ENCODE results near the gene CECR2.
"Not testable (repeated sequence)": the region's sequence is repeated elsewhere in the genome, so short reads cannot be mapped to it uniquely, and the experiment has no call there.

Gene CECR2

DNA sequence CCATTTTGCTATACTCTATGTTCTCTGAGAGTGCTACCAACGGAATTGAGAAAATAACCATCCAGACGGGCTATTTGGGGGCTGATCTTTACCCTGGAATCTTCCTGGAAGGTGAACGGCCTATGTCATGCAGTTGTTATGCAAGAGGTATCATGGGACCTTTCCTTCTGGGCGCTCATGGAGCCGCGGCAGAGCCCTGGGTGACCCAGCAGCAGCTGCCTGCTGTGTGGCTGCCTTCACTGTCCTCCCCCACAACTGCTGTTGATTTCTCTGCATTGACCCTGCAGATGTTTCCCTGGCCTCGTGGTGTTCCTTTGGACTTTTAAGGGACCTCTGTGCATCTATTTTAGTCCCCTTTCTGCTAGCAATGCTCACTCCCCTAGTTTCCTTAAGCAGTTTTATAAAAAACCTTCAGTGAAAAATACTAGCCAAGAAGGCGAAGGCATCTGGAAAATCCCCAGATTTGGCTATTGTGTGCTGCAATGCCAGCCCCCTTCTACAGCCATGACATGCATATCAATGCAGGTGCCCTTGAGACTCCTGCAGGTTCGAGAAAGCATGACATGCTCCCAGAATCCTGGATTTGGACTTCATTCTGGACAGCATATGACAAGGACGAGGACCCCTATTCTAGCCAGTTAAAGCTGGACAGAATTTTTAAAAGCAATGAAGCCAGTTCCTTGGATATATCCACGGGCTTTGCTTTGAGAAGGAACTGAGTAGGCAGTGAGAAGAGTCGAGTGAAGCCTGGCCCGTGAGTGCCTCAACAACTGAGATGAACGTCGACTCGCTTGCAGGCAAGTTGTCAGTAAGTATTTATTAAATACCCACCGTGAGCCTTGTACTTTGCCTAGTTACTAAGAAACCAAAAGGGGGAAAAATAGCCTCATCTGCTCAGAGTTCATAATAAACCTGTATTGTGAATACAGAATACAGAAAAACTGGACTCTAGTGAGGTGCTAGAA lies 193.9 kb downstream of the CECR2 start, which contains the start of gene SLC25A18:
Gene SLC25A18 (plus strand): TSS at position 593 of the 965 bp plus-strand sequence. CDS start 16,447 bp downstream, outside the sequence.
- Histone ChIP-seq H4K20me1 (no peaks in the 10 kb centered on the region), H3K27me3 (no peaks in the 10 kb centered on the region), H3K36me3 (no peaks in the 10 kb centered on the region), H3K27ac (peak within 1 kb of the TSS in 6 of 11 experiments; percentile 4 to 54 (median 42); a peak in 11 of 22 replicates), H3K4me1 (peaks cover 10 to 29% (median 21%) of the 10 kb centered on the region in 10 experiments), H3K9ac (peak within 1 kb of the TSS in 6 of 11 experiments; percentile 0 to 27 (median 8); a peak in 3 of 22 replicates), H3K4me3 (no peak within 1 kb of the TSS), H3K4me2 (peak within 1 kb of the TSS; percentile 50 to 81 (median 68)), H3K9me3 (replicated peaks in 1 of 11) (0 out of 22 replicates have a peak, but pooled peaks cover 0 to 3% (median 0%) of the 10 kb centered on the region in 11 experiments)
- 0 out of 22 replicates have a peak, but pooled peaks of 1 of the 11 experiments have one; percentile 12 for TF ChIP-seq Cebpa-rat (IDR thresholded peaks at IDR 0.05)

DNA sequence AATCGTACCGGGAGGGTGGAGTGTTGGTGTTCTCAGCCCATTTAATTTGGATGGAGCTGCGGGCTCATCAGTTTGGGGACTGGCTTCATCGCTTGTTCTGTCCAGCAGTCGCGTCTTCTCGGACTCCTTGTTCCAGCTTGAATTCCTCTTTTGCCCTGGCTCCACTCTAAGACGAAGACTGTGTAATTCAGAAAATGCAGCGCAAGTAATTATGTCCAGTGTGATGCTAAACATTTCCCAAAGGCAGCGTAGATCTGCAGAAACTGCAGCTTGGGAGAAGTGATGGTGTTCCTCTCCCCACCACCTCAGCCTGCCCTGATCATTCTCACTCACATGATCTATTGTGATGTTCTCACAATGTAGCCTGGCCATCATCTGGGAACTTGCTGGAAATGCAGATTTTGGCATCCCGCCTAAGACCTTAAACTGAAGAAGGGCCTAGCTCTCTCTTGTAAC lies 194.7 kb downstream of the CECR2 start:
- Histone ChIP-seq H3K9ac (no peak overlapping the region), H3K9me3 (replicated peaks in 1 of 11) (0 out of 22 replicates have a peak, but pooled peaks cover 0 to 3% (median 0%) of the 10 kb centered on the region in 11 experiments), H3K4me2 (peak overlapping the region in 6 of 11 experiments; percentile 65 to 81 (median 70); a peak in 10 of 22 replicates), H3K27me3 (no peaks in the 10 kb centered on the region), H4K20me1 (no peaks in the 10 kb centered on the region), H3K4me3 (no peak overlapping the region), H3K27ac (0 out of 22 replicates have a peak overlapping the region, but pooled peaks of 1 of the 11 experiments have one; percentile 54), H3K36me3 (no peaks in the 10 kb centered on the region), H3K4me1 (peaks cover 10 to 29% (median 21%) of the 10 kb centered on the region in 10 experiments)
- no peak for TF ChIP-seq Cebpa-rat (IDR thresholded peaks at IDR 0.05)

DNA sequence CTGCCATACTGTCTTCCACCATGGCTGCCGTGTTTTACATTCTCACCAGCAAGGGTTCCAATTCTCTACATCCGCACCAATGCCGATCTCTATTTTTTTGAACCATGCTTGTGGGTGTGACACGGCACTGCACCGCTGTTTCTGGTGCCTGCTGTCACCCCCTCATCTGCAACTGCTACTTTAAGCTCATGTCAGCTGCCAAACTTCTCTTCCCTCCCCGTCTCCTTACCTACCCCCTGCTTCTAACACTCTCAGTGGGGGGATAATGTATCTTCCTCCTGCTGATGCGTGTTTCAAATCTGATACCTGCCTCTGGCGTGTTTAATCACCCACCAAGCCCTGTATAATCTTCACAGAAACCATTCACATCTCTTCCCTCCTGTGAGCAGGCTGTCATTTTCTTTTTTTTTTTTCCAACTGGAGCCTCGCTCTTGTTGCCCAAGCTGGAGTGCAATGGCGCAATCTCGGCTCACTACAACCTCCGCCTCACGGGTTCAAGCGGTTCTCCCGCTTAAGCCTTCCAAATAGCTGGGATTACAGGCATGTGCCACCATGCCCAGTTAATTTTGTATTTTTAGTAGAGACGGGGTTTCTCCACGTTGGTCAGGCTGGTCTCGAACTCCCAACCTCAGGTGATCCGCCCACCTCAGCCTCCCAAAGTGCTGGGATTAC lies 196.9 kb downstream of the CECR2 start:
- H3K9me3 ChIP-seq (replicated peaks in 1 of 11); H3K4me2 ChIP-seq; H3K36me3 ChIP-seq; H3K27me3 ChIP-seq; H4K20me1 ChIP-seq; H3K27ac ChIP-seq; H3K9ac ChIP-seq; H3K4me3 ChIP-seq: not testable (repeated sequence)
- peaks cover 21 to 33% (median 26%) of the 10 kb centered on the region in 10 experiments for H3K4me1 ChIP-seq

DNA sequence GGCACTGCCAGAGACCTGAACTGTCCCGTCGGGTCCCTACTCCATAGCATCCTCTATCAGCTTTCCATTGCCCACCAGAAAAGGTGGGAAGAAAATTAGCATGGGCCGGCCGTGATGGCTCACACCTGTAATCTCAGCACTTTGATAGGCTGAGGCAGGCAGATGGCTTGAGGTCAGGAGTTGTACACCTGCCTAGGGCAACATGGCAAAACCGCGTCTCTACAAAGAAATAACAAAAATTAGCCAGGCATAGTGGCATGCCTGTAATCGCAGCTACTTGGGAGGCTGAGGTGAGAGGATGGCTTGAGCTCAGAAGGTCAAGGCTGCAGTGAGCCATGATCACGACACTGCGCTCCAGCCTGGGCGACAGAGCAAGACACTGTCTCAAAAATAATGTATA lies 197.5 kb downstream of the CECR2 start:
- TF ChIP-seq Cebpa-rat (IDR thresholded peaks at IDR 0.05), result no peak
- H3K9ac ChIP-seq, result no peak overlapping the region
- no peaks in the 10 kb centered on the region for H4K20me1 ChIP-seq
- no peak overlapping the region for H3K4me3 ChIP-seq
- no peaks in the 10 kb centered on the region for H3K9me3 ChIP-seq (replicated peaks in 1 of 11)
- peaks cover 21 to 33% (median 27%) of the 10 kb centered on the region in 10 experiments for H3K4me1 ChIP-seq
- no peak overlapping the region for H3K4me2 ChIP-seq
- no peaks in the 10 kb centered on the region for H3K36me3 ChIP-seq
- H3K27ac ChIP-seq, result no peak overlapping the region
- no peaks in the 10 kb centered on the region for H3K27me3 ChIP-seq

DNA sequence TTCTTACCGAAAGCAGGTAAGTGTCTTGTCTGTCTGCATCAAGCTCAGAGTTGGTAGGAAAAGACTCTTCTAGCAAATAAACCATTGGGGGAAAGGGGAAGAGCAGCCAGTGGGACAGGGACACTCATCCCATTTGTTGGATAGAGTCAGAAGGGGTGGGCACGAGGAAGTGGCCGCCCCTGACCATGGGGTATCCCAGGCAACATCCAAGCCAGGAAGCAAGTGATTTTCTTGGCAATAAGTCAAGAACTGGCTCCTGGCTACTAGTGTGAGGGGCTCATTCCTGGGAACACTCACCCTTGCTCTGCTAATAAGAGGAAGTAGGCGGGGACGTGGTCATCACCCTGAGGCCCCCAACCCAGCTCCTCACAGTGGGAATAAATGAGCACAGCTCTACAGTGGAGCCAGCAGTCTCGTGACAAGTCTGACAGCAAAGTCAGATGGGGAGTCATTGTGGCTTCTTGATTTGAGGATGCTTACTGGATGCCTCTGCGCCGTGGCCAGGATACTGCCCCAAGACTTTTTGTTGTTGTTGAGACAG lies 200.8 kb downstream of the CECR2 start:
- Histone ChIP-seq H3K4me3 (no peak overlapping the region), H3K27me3 (no peaks in the 10 kb centered on the region), H3K4me2 (peak overlapping the region in 2 of 11 experiments; percentile 49 to 54; a peak in 5 of 22 replicates), H3K4me1 (peaks cover 0 to 17% (median 8%) of the 10 kb centered on the region in 10 experiments; a peak in 14 of 20 replicates), H3K27ac (no peak overlapping the region), H3K9ac (no peak overlapping the region), H3K9me3 (replicated peaks in 1 of 11) (no peaks in the 10 kb centered on the region), H4K20me1 (no peaks in the 10 kb centered on the region), H3K36me3 (no peaks in the 10 kb centered on the region)
- TF ChIP-seq Cebpa-rat (IDR thresholded peaks at IDR 0.05), result no peak

DNA sequence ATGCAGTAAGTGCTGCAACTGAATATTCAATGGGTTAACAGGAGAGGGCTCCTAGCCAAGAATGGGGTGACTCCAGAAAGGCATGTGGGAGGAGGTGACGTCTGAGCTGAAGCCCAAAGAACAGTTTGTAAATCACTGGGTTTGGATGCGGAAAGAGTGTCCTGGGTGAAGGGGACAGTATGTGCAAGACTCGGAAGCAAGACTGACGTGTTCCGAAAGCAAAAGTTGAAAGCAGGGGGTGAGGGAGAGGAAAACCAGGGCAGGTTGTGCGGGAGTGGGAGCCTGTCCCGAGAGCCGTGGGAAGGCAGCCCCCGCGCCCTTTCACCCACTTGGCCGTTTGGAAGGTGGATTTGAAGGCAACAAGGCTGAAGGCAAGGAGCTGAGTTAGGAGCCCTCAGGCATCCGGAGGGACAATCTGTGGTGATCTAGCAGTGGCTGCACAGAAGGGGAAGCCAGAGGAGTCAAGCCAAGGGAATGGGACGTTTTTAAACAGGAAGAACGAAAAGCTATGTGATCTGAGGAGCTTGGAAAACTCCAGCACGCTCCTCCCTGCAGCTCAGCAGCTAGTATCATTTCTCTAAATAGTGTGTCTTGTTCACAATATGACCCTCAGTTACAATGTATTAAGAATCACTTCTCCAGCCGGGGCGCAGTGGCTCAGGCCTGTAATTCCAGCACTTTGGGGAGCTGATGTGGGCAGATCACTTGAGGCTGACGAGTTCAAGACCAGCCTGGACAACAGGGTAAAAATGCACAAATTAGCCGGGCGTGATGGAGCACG lies 201.8 kb downstream of the CECR2 start:
- Histone ChIP-seq H3K4me1 (peaks cover 0 to 17% (median 8%) of the 10 kb centered on the region in 10 experiments; a peak in 14 of 20 replicates), H3K36me3 (no peaks in the 10 kb centered on the region), H3K27me3 (no peaks in the 10 kb centered on the region), H3K4me3 (no peak overlapping the region), H3K27ac (no peak overlapping the region), H3K4me2 (peak overlapping the region in 2 of 11 experiments; percentile 49 to 54; a peak in 4 of 22 replicates), H3K9ac (no peak overlapping the region), H3K9me3 (replicated peaks in 1 of 11) (no peaks in the 10 kb centered on the region), H4K20me1 (no peaks in the 10 kb centered on the region)
- no peak for TF ChIP-seq Cebpa-rat (IDR thresholded peaks at IDR 0.05)

DNA sequence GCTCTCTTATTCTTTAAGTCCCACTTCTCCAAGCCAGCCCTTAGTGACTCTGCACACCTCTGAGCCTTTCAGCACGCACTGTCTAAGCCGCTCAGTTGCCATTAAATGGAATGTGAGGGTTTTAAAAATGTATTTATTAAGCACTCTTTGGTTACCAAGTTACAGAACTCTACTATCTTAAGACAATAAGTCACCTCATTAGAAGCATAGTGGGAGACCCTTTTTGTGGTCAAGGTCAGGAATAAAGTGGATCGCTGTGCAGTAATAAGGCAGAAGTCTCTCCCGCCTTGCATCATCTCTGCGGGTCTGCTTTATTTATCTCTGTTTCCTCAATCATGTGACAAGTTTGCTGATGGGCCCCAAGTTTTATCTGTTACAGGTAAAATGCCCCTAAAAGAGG lies 205.9 kb downstream of the CECR2 start:
- Histone ChIP-seq H3K27ac (no peak overlapping the region), H3K4me2 (no peak overlapping the region)
- no peak for TF ChIP-seq Cebpa-rat (IDR thresholded peaks at IDR 0.05)

DNA sequence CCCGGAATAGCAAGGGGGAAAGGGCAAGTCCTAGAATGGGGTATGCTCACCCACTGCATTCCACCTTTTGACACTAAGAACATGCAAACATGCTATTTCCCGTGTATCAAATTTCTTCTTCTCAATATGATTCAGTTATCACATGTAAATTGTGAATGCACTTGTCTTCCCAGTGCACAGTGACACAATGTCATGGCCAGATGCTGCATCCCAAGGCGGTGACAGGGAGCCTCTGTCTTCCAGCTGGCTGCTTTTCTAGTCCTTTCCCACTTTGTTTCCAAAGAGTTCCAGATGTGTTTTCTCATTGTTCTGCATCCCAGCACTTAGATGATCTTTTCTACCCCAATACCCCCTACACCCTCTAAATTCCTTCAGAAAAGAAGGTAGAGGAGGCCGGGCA lies 206.4 kb downstream of the CECR2 start:
- H3K27me3 ChIP-seq, result no peaks in the 10 kb centered on the region
- no peak overlapping the region for H3K4me2 ChIP-seq
- no peaks in the 10 kb centered on the region for H3K36me3 ChIP-seq
- no peak overlapping the region for H3K4me3 ChIP-seq
- TF ChIP-seq Cebpa-rat (IDR thresholded peaks at IDR 0.05), result no peak
- peaks cover 0 to 10% (median 5%) of the 10 kb centered on the region in 10 experiments; a peak in 10 of 20 replicates for H3K4me1 ChIP-seq
- no peaks in the 10 kb centered on the region for H3K9me3 ChIP-seq (replicated peaks in 1 of 11)
- H4K20me1 ChIP-seq, result no peaks in the 10 kb centered on the region; a peak in 1 of 22 replicates
- H3K27ac ChIP-seq, result no peak overlapping the region
- H3K9ac ChIP-seq, result no peak overlapping the region

More for the DNA sequence above, 205.9 kb downstream of the CECR2 start:
- no peaks in the 10 kb centered on the region for H3K27me3 ChIP-seq
- H3K4me3 ChIP-seq, result no peak overlapping the region
- H4K20me1 ChIP-seq, result no peaks in the 10 kb centered on the region; a peak in 1 of 22 replicates
- no peaks in the 10 kb centered on the region for H3K9me3 ChIP-seq (replicated peaks in 1 of 11)
- H3K36me3 ChIP-seq, result no peaks in the 10 kb centered on the region
- no peak overlapping the region for H3K9ac ChIP-seq
- H3K4me1 ChIP-seq, result peaks cover 0 to 15% (median 7%) of the 10 kb centered on the region in 10 experiments; a peak in 14 of 20 replicates

Data from BLaER1 treated with 17β-estradiol and CSF1 and Interleukin-3, amounts not matched to agents 10 nM and 100 nM (cell line).